Keratinocyte (primary cell): ENCODE results near the gene PRKN. TPM values are rescaled to one million over a fixed set of nuclear protein-coding genes. Genes with fewer than 3 reads are reported as not detected.

Experiments used
- DNase-seq: peaks from one replicate; pipeline ENCODE4 v3.0.0-alpha.2; 2011; ENCODE audit warnings: low read depth, missing footprints, low spot score
- FAIRE-seq: peaks from 2 replicates; lab custom pipeline; 2011; peaks lifted over from hg19 to GRCh38; lab: Jason Lieb, UNC
- H2AFZ ChIP-seq: 2 replicates; pipeline ENCODE4 v1.6.0; 2012; ENCODE audit warnings: low read length, control low read depth, inconsistent platforms; ENCODE audit not compliant: control insufficient read depth
- H3K27ac ChIP-seq: 2 replicates; pipeline ENCODE4 v1.5.1; 2011; ENCODE audit warnings: low read length; ENCODE audit not compliant: control insufficient read depth, insufficient read depth
- H3K27me3 ChIP-seq: 3 replicates; pipeline ENCODE4 v1.6.0; 2011; ENCODE audit warnings: low read length; ENCODE audit not compliant: control insufficient read depth, insufficient read depth; ENCODE audit errors: extremely low read depth
- H3K36me3 ChIP-seq, 2 experiments: 2 replicates in 1 of 2; 3 replicates in 1 of 2; pipeline ENCODE4 v1.5.1; 2011; ENCODE audit warnings: low read length in 2 of 2, mild to moderate bottlenecking in 1 of 2; ENCODE audit not compliant: control insufficient read depth in 2 of 2, insufficient read depth in 2 of 2; ENCODE audit errors: extremely low read depth in 1 of 2
- H3K4me1 ChIP-seq: 3 replicates; pipeline ENCODE4 v1.5.1; 2011; ENCODE audit warnings: low read length; ENCODE audit not compliant: control insufficient read depth, insufficient read depth; ENCODE audit errors: extremely low read depth
- H3K4me2 ChIP-seq: 3 replicates; pipeline ENCODE4 v1.6.0; 2011; ENCODE audit warnings: low read depth, low read length; ENCODE audit not compliant: control insufficient read depth, insufficient read depth; ENCODE audit errors: extremely low read depth
- H3K4me3 ChIP-seq, 3 experiments: fragments of 200-600 bp in 1 of 3; sonication (generic) in 1 of 3; 2 replicates in 2 of 3; 3 replicates in 1 of 3; pipeline ENCODE4 v1.5.1; 2011 to 2016; ENCODE audit warnings: low read length in 3 of 3, mild to moderate bottlenecking in 3 of 3, control low read depth in 2 of 3, inconsistent platforms in 1 of 3, low read depth in 1 of 3, mixed read lengths in 1 of 3, mixed run types in 1 of 3, moderate library complexity in 1 of 3; ENCODE audit not compliant: control insufficient read depth in 2 of 3, insufficient read depth in 2 of 3; ENCODE audit errors: extremely low read depth in 1 of 3
- H3K79me2 ChIP-seq: 2 replicates; pipeline ENCODE4 v1.6.0; 2012; ENCODE audit warnings: low read length; ENCODE audit not compliant: control insufficient read depth, insufficient read depth
- H3K9ac ChIP-seq: 3 replicates; pipeline ENCODE4 v1.6.0; 2011; ENCODE audit warnings: low read length; ENCODE audit not compliant: control insufficient read depth, insufficient read depth; ENCODE audit errors: extremely low read depth
- H3K9me1 ChIP-seq: 3 replicates; pipeline ENCODE4 v1.6.0; 2011; ENCODE audit warnings: low read length; ENCODE audit not compliant: control insufficient read depth, insufficient read depth; ENCODE audit errors: extremely low read depth
- H3K9me3 ChIP-seq: 2 replicates; pipeline ENCODE4 v1.5.1; 2012; ENCODE audit warnings: low read depth, low read length; ENCODE audit not compliant: control insufficient read depth
- H4K20me1 ChIP-seq: 3 replicates; pipeline ENCODE4 v1.6.0; 2011; ENCODE audit warnings: low read length; ENCODE audit not compliant: control insufficient read depth, insufficient read depth; ENCODE audit errors: extremely low read depth
- EZH2 ChIP-seq: IDR thresholded peaks from one replicate; pipeline ENCODE4 v1.6.1; 2012; ENCODE audit warnings: inconsistent platforms, mild to moderate bottlenecking, low read length, moderate library complexity
- dilution Hi-C: fragments of 300-500 bp; cut with MboI; formaldehyde crosslinking; loops from one replicate; pipeline ENCODE4 v1.7.0; 2020; ENCODE audit warnings: low sequenced_read_pairs; ENCODE audit not compliant: extremely low pct_ligation_motif_present
- polyA plus RNA-seq, 5 experiments: library from polyadenylated mRNA; depleted of rRNA in 3 of 5; stranded (reverse) in 3 of 5; stranded (forward) in 1 of 5; unstranded in 1 of 5; fragments of >200 nt; gene quantifications; 1 replicate in 1 of 5; 2 replicates in 3 of 5; 3 replicates in 1 of 5; pipeline versions ENCODE4 v1.2.1 to v1.2.3, GENCODE V29; 2011 to 2012; ENCODE audit warnings: missing spikeins in 2 of 5, low read depth in 1 of 5, low replicate concordance in 1 of 5
- TF ChIP-seq, protein P1 (sequence below), 3 experiments: IDR thresholded peaks in 1 of 3; conservative IDR thresholded peaks in 1 of 3; optimal IDR thresholded peaks in 1 of 3; 2 replicates in 2 of 3; 3 replicates in 1 of 3; pipeline versions ENCODE3 to v1.5.1; 2011; ENCODE audit warnings: low read length in 3 of 3, mild to moderate bottlenecking in 3 of 3, moderate library complexity in 2 of 3, control low read depth in 1 of 3, inconsistent platforms in 1 of 3; ENCODE audit not compliant: insufficient read depth in 2 of 3; ENCODE audit errors: extremely low read depth in 1 of 3

PRKN gene
- polyA plus RNA-seq, 1 donor (not counting 4 experiments of a cell fraction or from before 2014, with no cell fraction given), result 0.67 TPM

DNA sequence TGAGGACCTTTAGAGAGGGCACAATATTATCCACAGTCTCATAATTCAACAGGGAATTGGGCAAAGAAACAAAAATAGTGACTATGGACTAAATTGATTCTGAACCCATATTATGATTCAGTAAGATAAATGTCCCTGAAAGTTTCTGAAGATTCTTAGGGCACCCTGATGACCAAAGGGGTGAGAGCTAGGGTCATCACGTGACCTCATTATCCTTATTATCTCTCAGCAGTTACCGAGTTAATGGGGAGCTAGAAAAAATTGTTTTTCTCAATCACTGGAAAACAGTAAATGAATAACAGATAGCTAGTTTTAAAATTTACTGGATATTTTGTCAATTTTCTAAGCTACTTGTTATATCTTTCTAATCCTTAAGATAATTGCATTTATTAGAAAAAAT is 639.5 kb downstream of the PRKN start:
- Histone ChIP-seq H3K4me2 (no peak overlapping the region), H3K9me3 (no peaks in the 10 kb centered on the region), H4K20me1 (no peaks in the 10 kb centered on the region), H3K36me3 (no peaks in the 10 kb centered on the region), H3K79me2 (no peaks in the 10 kb centered on the region), H3K27me3 (no peaks in the 10 kb centered on the region), H3K4me1 (no peaks in the 10 kb centered on the region), H3K27ac (no peak overlapping the region), H3K9ac (no peak overlapping the region), H3K9me1 (no peaks in the 10 kb centered on the region), H3K4me3 (no peak overlapping the region), H2AFZ (no peak overlapping the region)
- FAIRE-seq (no peak), DNase-seq (no peak)
- dilution Hi-C loops, result no loop called here
- TF ChIP-seq EZH2, result no peak
- TF ChIP-seq, protein P1, sequence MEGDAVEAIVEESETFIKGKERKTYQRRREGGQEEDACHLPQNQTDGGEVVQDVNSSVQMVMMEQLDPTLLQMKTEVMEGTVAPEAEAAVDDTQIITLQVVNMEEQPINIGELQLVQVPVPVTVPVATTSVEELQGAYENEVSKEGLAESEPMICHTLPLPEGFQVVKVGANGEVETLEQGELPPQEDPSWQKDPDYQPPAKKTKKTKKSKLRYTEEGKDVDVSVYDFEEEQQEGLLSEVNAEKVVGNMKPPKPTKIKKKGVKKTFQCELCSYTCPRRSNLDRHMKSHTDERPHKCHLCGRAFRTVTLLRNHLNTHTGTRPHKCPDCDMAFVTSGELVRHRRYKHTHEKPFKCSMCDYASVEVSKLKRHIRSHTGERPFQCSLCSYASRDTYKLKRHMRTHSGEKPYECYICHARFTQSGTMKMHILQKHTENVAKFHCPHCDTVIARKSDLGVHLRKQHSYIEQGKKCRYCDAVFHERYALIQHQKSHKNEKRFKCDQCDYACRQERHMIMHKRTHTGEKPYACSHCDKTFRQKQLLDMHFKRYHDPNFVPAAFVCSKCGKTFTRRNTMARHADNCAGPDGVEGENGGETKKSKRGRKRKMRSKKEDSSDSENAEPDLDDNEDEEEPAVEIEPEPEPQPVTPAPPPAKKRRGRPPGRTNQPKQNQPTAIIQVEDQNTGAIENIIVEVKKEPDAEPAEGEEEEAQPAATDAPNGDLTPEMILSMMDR (optimal IDR thresholded peaks at IDR 0.05 in 1 of 3, IDR thresholded peaks at IDR 0.05 in 1 of 3, conservative IDR thresholded peaks at IDR 0.05 in 1 of 3; ENCODE audit: extremely low read depth in 1 of 3, insufficient read depth in 2 of 3, low read length in 3 of 3), result no peak

DNA sequence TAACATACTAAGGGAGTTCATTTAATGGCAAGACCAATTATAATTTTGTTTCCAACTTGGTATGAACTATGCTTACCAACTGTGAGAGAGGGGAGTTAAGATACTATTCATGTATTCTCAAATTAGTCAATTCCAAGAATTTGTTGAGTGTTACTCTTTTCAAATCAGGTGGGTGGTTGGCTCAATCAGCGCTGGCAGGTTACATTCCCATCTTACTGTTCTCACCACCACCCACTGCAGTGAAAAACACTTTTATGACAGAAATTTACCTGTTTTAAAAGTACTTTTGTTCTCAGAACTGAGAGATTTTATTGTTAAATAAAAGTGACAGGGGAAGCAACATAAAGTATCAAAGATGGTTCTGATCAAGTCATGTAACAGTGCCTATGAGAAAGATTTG is 642.0 kb downstream of the PRKN start:
- H3K9me3 ChIP-seq, result no peaks in the 10 kb centered on the region
- H2AFZ ChIP-seq, result no peak overlapping the region
- no peak overlapping the region for H3K9ac ChIP-seq
- H3K9me1 ChIP-seq, result no peaks in the 10 kb centered on the region
- DNase-seq (no peak), FAIRE-seq (no peak)
- TF ChIP-seq EZH2, result no peak
- TF ChIP-seq, protein P1 (optimal IDR thresholded peaks at IDR 0.05 in 1 of 3, IDR thresholded peaks at IDR 0.05 in 1 of 3, conservative IDR thresholded peaks at IDR 0.05 in 1 of 3; ENCODE audit: extremely low read depth in 1 of 3, insufficient read depth in 2 of 3, low read length in 3 of 3), result no peak
- H3K4me2 ChIP-seq, result no peak overlapping the region
- no peaks in the 10 kb centered on the region for H3K36me3 ChIP-seq
- dilution Hi-C loops, result no loop called here
- no peak overlapping the region for H3K27ac ChIP-seq
- no peaks in the 10 kb centered on the region for H3K4me1 ChIP-seq
- H3K79me2 ChIP-seq, result no peaks in the 10 kb centered on the region
- no peaks in the 10 kb centered on the region for H3K27me3 ChIP-seq
- no peaks in the 10 kb centered on the region for H4K20me1 ChIP-seq
- no peak overlapping the region for H3K4me3 ChIP-seq
